K562 (cell line): ENCODE measurements around the gene SDHC. TPM values are rescaled to one million over a fixed set of nuclear protein-coding genes. Genes with fewer than 3 reads are reported as not detected.

Source experiments
- AFF1 ChIP-seq, 2 experiments: fragments of 450-650 bp; IDR thresholded peaks; 2 replicates each; pipeline ENCODE4 v1.6.1; 2018; ENCODE audit warnings: mild to moderate bottlenecking in 2 of 2, low read depth in 1 of 2; ENCODE audit not compliant: partially characterized antibody in 2 of 2
- ARNT ChIP-seq, 2 experiments: fragments of 450-650 bp; IDR thresholded peaks; 2 replicates each; pipeline ENCODE4 v1.6.1; 2016; ENCODE audit warnings: mild to moderate bottlenecking in 1 of 2
- CBX2 ChIP-seq: fragments of 200-600 bp; sonication (generic); IDR thresholded peaks from one replicate; pipeline ENCODE4 v1.6.1; 2012; ENCODE audit warnings: mild to moderate bottlenecking, low read length, inconsistent platforms; ENCODE audit not compliant: insufficient read depth, poor library complexity, severe bottlenecking
- CTCF ChIP-seq, 3 experiments: IDR thresholded peaks in 2 of 3; conservative IDR thresholded peaks in 1 of 3; 2 replicates each; pipeline ENCODE4 v1.5.1; 2011 to 2012; ENCODE audit warnings: low read length in 3 of 3, mild to moderate bottlenecking in 3 of 3, control low read depth in 2 of 3, improper control_type of control experiment in 1 of 3, inconsistent platforms in 1 of 3, low read depth in 1 of 3, mixed read lengths in 1 of 3, moderate library complexity in 1 of 3; ENCODE audit not compliant: insufficient read depth in 2 of 3
- FOXM1 ChIP-seq, 2 experiments: fragments of 450-650 bp in 1 of 2; sonication (generic) in 1 of 2; formaldehyde crosslinking in 1 of 2; IDR thresholded peaks; 2 replicates each; pipeline versions ENCODE4 v1.6.1 to v1.9.0; 2017 to 2022; ENCODE audit warnings: low read depth in 2 of 2, mild to moderate bottlenecking in 2 of 2, missing genetic modification reagents in 1 of 2, moderate library complexity in 1 of 2
- IRF2 ChIP-seq: sonication (generic); formaldehyde crosslinking; IDR thresholded peaks from 2 replicates; pipeline ENCODE4 v1.8.1; 2022; ENCODE audit warnings: mild to moderate bottlenecking, missing genetic modification reagents
- POLR3G ChIP-seq: IDR thresholded peaks from 2 replicates; pipeline ENCODE4 v1.6.1; 2011; ENCODE audit not compliant: insufficient read length, insufficient replicate concordance; ENCODE audit errors: extremely low read depth
- PTRF ChIP-seq: fragments of 450-650 bp; IDR thresholded peaks from 2 replicates; pipeline ENCODE4 v1.6.1; 2016; ENCODE audit warnings: mild to moderate bottlenecking, missing genetic modification characterization, missing compliant biosample characterization
- SMARCB1 ChIP-seq: IDR thresholded peaks from 2 replicates; pipeline ENCODE4 v1.6.1; 2011; ENCODE audit warnings: improper control_type of control experiment, low read depth; ENCODE audit not compliant: insufficient read length
- SPI1 ChIP-seq: IDR thresholded peaks from 2 replicates; pipeline ENCODE4 v1.6.1; 2011; ENCODE audit warnings: low read depth, low read length, control low read depth, borderline replicate concordance
- TRIM24 ChIP-seq, 2 experiments: fragments of 450-650 bp; IDR thresholded peaks; 2 replicates each; pipeline ENCODE4 v1.6.1; 2016
- ZZZ3 ChIP-seq: fragments of 450-650 bp; IDR thresholded peaks from 2 replicates; pipeline ENCODE4 v1.6.1; 2016; ENCODE audit warnings: antibody characterized with exemption, mild to moderate bottlenecking, moderate library complexity
- polyA plus RNA-seq, 8 experiments: library from polyadenylated mRNA; depleted of rRNA in 4 of 8; stranded (reverse) in 5 of 8; unstranded in 3 of 8; fragments of >200 nt; fragmentation: Nextera tagmentation in 2 of 8; fragmentation: Illumina TruSeq in 1 of 8; extraction: Ambion mirVana in 2 of 8; extraction: Trizol in 1 of 8; gene quantifications; 2 replicates each; pipeline versions ENCODE4 v1.2.1 to v1.2.3, GENCODE V29; 2011 to 2014; ENCODE audit warnings: inconsistent platforms in 1 of 8, missing spikeins in 1 of 8
- total RNA-seq, 7 experiments: library from RNA; depleted of rRNA in 6 of 7; stranded (reverse); fragments of >200 nt in 6 of 7; fragmentation: Illumina TruSeq in 2 of 7; extraction: Trizol in 2 of 7; gene quantifications; 2 replicates each; pipeline versions ENCODE4 v1.2.1 to v1.2.3, GENCODE V29; 2011 to 2021; ENCODE audit warnings: low replicate concordance in 1 of 7
- TF ChIP-seq, protein P1 (sequence below): fragments of 250-450 bp; sonication (Bioruptor Pico); IDR thresholded peaks from 2 replicates; pipeline ENCODE4 v1.5.0; 2021; ENCODE audit warnings: mild to moderate bottlenecking, borderline replicate concordance
- TF ChIP-seq, protein P2 (sequence below), 3 experiments: fragments of 200-800 bp in 1 of 3; fragments of 250-450 bp in 1 of 3; fragments of 450-650 bp in 1 of 3; sonication (Bioruptor Pico) in 1 of 3; sonication (Bioruptor generic) in 1 of 3; formaldehyde crosslinking in 1 of 3; IDR thresholded peaks; 2 replicates each; pipeline versions ENCODE4 v1.6.1 to v1.8.0; 2016 to 2022; ENCODE audit warnings: mild to moderate bottlenecking in 2 of 3, missing genetic modification characterization in 2 of 3, missing compliant biosample characterization in 1 of 3, moderate library complexity in 1 of 3

Gene SDHC
- total and polyA plus RNA-seq, 9 of the 15 experiments (the other 6 are each of a cell fraction or from before 2014, with no cell fraction given): 7.7 to 309 (median 174) TPM

- no peak for TF ChIP-seq AFF1 (IDR thresholded peaks at IDR 0.05; ENCODE audit: low read depth in 1 of 2, partially characterized antibody in 2 of 2)
- TF ChIP-seq, protein P1, sequence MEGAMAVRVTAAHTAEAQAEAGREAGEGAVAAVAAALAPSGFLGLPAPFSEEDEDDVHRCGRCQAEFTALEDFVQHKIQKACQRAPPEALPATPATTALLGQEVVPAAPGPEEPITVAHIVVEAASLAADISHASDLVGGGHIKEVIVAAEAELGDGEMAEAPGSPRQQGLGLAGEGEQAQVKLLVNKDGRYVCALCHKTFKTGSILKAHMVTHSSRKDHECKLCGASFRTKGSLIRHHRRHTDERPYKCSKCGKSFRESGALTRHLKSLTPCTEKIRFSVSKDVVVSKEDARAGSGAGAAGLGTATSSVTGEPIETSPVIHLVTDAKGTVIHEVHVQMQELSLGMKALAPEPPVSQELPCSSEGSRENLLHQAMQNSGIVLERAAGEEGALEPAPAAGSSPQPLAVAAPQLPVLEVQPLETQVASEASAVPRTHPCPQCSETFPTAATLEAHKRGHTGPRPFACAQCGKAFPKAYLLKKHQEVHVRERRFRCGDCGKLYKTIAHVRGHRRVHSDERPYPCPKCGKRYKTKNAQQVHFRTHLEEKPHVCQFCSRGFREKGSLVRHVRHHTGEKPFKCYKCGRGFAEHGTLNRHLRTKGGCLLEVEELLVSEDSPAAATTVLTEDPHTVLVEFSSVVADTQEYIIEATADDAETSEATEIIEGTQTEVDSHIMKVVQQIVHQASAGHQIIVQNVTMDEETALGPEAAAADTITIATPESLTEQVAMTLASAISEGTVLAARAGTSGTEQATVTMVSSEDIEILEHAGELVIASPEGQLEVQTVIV (CRISPR knock-in tag): no peak
- peak; percentile 80 for TF ChIP-seq SPI1
- no peak for TF ChIP-seq CTCF (IDR thresholded peaks at IDR 0.05 in 2 of 3, conservative IDR thresholded peaks at IDR 0.05 in 1 of 3; ENCODE audit: insufficient read depth in 2 of 3, low read depth in 1 of 3, low read length in 3 of 3)
- no peak for TF ChIP-seq FOXM1 (IDR thresholded peaks at IDR 0.05; ENCODE audit: low read depth)
- TF ChIP-seq FOXM1 (CRISPR knock-in tag; IDR thresholded peaks at IDR 0.05; ENCODE audit: low read depth): no peak
- no peak for TF ChIP-seq SMARCB1
- TF ChIP-seq, protein P2, sequence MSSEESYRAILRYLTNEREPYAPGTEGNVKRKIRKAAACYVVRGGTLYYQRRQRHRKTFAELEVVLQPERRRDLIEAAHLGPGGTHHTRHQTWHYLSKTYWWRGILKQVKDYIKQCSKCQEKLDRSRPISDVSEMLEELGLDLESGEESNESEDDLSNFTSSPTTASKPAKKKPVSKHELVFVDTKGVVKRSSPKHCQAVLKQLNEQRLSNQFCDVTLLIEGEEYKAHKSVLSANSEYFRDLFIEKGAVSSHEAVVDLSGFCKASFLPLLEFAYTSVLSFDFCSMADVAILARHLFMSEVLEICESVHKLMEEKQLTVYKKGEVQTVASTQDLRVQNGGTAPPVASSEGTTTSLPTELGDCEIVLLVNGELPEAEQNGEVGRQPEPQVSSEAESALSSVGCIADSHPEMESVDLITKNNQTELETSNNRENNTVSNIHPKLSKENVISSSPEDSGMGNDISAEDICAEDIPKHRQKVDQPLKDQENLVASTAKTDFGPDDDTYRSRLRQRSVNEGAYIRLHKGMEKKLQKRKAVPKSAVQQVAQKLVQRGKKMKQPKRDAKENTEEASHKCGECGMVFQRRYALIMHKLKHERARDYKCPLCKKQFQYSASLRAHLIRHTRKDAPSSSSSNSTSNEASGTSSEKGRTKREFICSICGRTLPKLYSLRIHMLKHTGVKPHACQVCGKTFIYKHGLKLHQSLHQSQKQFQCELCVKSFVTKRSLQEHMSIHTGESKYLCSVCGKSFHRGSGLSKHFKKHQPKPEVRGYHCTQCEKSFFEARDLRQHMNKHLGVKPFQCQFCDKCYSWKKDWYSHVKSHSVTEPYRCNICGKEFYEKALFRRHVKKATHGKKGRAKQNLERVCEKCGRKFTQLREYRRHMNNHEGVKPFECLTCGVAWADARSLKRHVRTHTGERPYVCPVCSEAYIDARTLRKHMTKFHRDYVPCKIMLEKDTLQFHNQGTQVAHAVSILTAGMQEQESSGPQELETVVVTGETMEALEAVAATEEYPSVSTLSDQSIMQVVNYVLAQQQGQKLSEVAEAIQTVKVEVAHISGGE (CRISPR knock-in tag; IDR thresholded peaks at IDR 0.05): no peak
- TF ChIP-seq TRIM24 (IDR thresholded peaks at IDR 0.05): 0 out of 4 replicates have a peak, but pooled peaks of 1 of the 2 experiments have one; percentile 50
- no peak for TF ChIP-seq PTRF
- TF ChIP-seq POLR3G: no peak
- no peak for TF ChIP-seq IRF2 (CRISPR knock-in tag)
- TF ChIP-seq CBX2: no peak
- TF ChIP-seq ZZZ3: no peak
- TF ChIP-seq ARNT (IDR thresholded peaks at IDR 0.05): no peak
Measured at GRCh38 chr1:161404051-161404597, 89.9 kb downstream of the SDHC start (continued).
